ENCODE results near the gene CTDP1.

Gene CTDP1

GRCh38 chr18:79732721-79733025 lies 53.1 kb downstream of the CTDP1 start:
- Histone ChIP-seq H3K36me3 (ENCODE audit: insufficient read depth, low read length) (peaks cover 14% of the 10 kb centered on the region), H3K4me3 (no peak overlapping the region), H3K27ac (no peak overlapping the region), H3K9me3 (ENCODE audit: low read depth, low read length) (no peaks in the 10 kb centered on the region), H3K9ac (ENCODE audit: insufficient read length) (no peak overlapping the region)
- no peak for TF ChIP-seq EZH2 (IDR thresholded peaks at IDR 0.05)
- TF ChIP-seq POLR2AphosphoS5 (IDR thresholded peaks at IDR 0.05; ENCODE audit: borderline replicate concordance, low read depth, low read length), result no peak
- no peak for TF ChIP-seq FOXP2 (optimal IDR thresholded peaks at IDR 0.05; ENCODE audit: control extremely low read depth, extremely low read length, insufficient read depth)
- no peak for DNase-seq (ENCODE audit: low read depth, low spot score)

- no peak for TF ChIP-seq EZH2 (IDR thresholded peaks at IDR 0.05)
- H3K36me3 ChIP-seq (ENCODE audit: insufficient read depth, low read length), result peaks cover 14% of the 10 kb centered on the region
- no peaks in the 10 kb centered on the region for H3K9me3 ChIP-seq (ENCODE audit: low read depth, low read length)
- no peak for DNase-seq (ENCODE audit: low read depth, low spot score)
- no peak overlapping the region for H3K27ac ChIP-seq
- no peak overlapping the region for H3K4me3 ChIP-seq
- no peak overlapping the region for H3K9ac ChIP-seq (ENCODE audit: insufficient read length)
Observed at GRCh38 chr18:79733135-79733701, 53.6 kb downstream of the CTDP1 start.

GRCh38 chr18:79733986-79734770 lies 54.6 kb downstream of the CTDP1 start:
- TF ChIP-seq FOXP2 (optimal IDR thresholded peaks at IDR 0.05; ENCODE audit: control extremely low read depth, extremely low read length, insufficient read depth) (no peak), POLR2AphosphoS5 (IDR thresholded peaks at IDR 0.05; ENCODE audit: borderline replicate concordance, low read depth, low read length) (no peak), EZH2 (IDR thresholded peaks at IDR 0.05) (no peak)
- no peak for DNase-seq (ENCODE audit: low read depth, low spot score)
- peaks cover 12% of the 10 kb centered on the region for H3K36me3 ChIP-seq (ENCODE audit: insufficient read depth, low read length)
- no peak overlapping the region for H3K4me3 ChIP-seq
- H3K27ac ChIP-seq, result no peak overlapping the region
- no peaks in the 10 kb centered on the region for H3K9me3 ChIP-seq (ENCODE audit: low read depth, low read length)
- no peak overlapping the region for H3K9ac ChIP-seq (ENCODE audit: insufficient read length)

DNA sequence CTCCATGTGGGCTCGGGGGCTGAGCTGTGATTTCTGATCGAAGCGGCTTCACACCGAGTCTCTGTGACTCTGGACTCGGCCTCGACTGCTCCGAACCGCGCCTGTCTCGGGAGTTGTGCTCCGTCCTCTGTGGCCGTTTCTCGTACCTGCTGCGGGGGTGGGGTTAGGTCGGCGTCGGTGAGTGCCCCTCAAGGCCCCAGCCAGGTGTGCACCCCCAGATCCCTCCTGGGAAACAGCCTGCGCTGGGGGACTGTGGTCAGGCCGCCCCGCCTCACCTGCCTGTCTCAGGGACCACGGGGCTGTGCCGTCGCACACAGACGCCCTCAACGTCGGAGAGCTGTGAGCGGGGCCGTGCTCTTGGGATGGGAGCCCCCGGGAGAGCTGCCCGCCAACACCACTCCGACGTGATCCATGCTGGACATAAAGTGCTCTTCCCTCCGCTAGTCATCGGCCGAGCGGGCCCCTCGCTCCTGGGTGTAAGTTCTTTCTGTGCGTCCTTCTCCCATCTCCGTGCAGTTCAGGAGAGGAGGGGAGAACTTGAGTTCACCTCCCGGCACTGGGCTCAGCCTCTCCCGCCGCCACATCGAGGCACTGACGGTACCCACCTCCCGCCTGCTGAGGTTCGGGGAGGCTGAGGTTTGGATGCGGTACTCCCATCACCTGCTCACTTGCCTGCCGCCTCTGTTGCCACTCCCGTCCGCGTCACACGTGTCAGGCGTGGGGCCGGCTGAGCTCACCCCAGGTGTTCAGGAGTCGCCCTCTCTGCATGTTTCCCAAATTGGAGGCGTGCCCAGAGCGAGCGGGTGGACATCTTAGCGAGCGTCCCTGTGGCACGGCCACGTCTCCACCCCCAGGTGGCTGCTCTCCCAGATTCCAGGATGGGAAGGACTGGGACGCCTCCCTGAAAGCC lies 55.7 kb downstream of the CTDP1 start:
- Histone ChIP-seq H3K9ac (ENCODE audit: insufficient read length) (no peak overlapping the region), H3K27ac (no peak overlapping the region), H3K9me3 (ENCODE audit: low read depth, low read length) (no peaks in the 10 kb centered on the region), H3K4me3 (no peak overlapping the region), H3K36me3 (ENCODE audit: insufficient read depth, low read length) (peaks cover 12% of the 10 kb centered on the region)
- no peak for DNase-seq (ENCODE audit: low read depth, low spot score)
- TF ChIP-seq FOXP2 (optimal IDR thresholded peaks at IDR 0.05; ENCODE audit: control extremely low read depth, extremely low read length, insufficient read depth) (no peak), EZH2 (IDR thresholded peaks at IDR 0.05) (no peak), POLR2AphosphoS5 (IDR thresholded peaks at IDR 0.05; ENCODE audit: borderline replicate concordance, low read depth, low read length) (no peak)

DNA sequence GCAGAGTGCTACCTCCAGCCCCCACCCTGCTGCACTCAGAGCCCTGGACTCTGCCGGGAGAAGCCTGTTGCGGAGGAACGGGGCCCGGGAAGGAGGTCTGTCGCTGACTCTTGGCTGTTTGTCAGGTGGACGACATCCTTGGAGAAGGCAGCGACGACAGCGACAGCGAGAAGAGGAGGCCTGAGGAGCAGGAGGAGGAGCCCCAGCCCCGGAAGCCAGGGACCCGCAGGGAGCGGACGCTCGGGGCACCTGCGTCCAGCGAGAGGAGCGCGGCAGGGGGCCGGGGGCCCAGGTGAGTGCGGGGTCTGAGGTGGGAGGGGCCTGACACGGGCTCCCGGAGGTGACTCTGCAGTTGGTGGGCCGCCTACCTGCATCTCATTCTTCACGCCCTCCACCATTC lies 56.6 kb downstream of the CTDP1 start:
- no peaks in the 10 kb centered on the region for H3K9me3 ChIP-seq (ENCODE audit: low read depth, low read length)

DNA sequence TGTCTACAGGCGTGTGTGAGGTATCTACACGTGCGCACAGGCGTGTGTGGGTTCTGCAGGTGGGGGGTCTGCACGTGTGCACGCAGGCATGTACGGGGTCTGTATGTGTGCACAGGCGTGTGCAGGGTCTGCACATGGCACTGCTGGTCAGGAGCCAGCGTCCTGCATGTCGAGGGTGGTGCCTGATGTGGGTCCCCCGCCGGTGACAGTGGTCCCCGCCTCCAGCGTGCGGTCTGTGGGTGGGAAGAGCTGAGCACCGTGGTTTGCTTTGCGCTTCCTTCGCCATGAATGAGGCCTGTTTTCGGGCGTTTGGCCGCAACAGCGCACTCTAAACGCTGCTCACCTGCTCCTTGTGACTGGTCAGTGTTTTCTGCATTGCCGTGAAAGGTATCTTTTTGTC lies 57.2 kb downstream of the CTDP1 start:
- Histone ChIP-seq H3K9me3 (ENCODE audit: low read depth, low read length) (no peaks in the 10 kb centered on the region), H3K27ac (no peak overlapping the region), H3K36me3 (ENCODE audit: insufficient read depth, low read length) (peaks cover 3% of the 10 kb centered on the region), H3K9ac (ENCODE audit: insufficient read length) (no peak overlapping the region), H3K4me3 (no peak overlapping the region)
- no peak for TF ChIP-seq FOXP2 (optimal IDR thresholded peaks at IDR 0.05; ENCODE audit: control extremely low read depth, extremely low read length, insufficient read depth)
- no peak for TF ChIP-seq POLR2AphosphoS5 (IDR thresholded peaks at IDR 0.05; ENCODE audit: borderline replicate concordance, low read depth, low read length)
- TF ChIP-seq EZH2 (IDR thresholded peaks at IDR 0.05), result no peak
- DNase-seq (ENCODE audit: low read depth, low spot score), result no peak

More for the DNA sequence above, 56.6 kb downstream of the CTDP1 start:
- Histone ChIP-seq H3K27ac (no peak overlapping the region), H3K36me3 (ENCODE audit: insufficient read depth, low read length) (peaks cover 9% of the 10 kb centered on the region), H3K9ac (ENCODE audit: insufficient read length) (no peak overlapping the region), H3K4me3 (no peak overlapping the region)
- TF ChIP-seq POLR2AphosphoS5 (IDR thresholded peaks at IDR 0.05; ENCODE audit: borderline replicate concordance, low read depth, low read length), result no peak
- no peak for TF ChIP-seq FOXP2 (optimal IDR thresholded peaks at IDR 0.05; ENCODE audit: control extremely low read depth, extremely low read length, insufficient read depth)
- TF ChIP-seq EZH2 (IDR thresholded peaks at IDR 0.05), result no peak
- no peak for DNase-seq (ENCODE audit: low read depth, low spot score)

- no peak for DNase-seq (ENCODE audit: low read depth, low spot score)
- Histone ChIP-seq H3K9ac (ENCODE audit: insufficient read length) (no peak overlapping the region), H3K27ac (no peak overlapping the region), H3K4me3 (no peak overlapping the region), H3K36me3 (ENCODE audit: insufficient read depth, low read length) (no peaks in the 10 kb centered on the region), H3K9me3 (ENCODE audit: low read depth, low read length) (no peaks in the 10 kb centered on the region)
- TF ChIP-seq FOXP2 (optimal IDR thresholded peaks at IDR 0.05; ENCODE audit: control extremely low read depth, extremely low read length, insufficient read depth) (no peak), POLR2AphosphoS5 (IDR thresholded peaks at IDR 0.05; ENCODE audit: borderline replicate concordance, low read depth, low read length) (no peak), EZH2 (IDR thresholded peaks at IDR 0.05) (no peak)
Observed at GRCh38 chr18:79737426-79737825, 57.8 kb downstream of the CTDP1 start.

DNA sequence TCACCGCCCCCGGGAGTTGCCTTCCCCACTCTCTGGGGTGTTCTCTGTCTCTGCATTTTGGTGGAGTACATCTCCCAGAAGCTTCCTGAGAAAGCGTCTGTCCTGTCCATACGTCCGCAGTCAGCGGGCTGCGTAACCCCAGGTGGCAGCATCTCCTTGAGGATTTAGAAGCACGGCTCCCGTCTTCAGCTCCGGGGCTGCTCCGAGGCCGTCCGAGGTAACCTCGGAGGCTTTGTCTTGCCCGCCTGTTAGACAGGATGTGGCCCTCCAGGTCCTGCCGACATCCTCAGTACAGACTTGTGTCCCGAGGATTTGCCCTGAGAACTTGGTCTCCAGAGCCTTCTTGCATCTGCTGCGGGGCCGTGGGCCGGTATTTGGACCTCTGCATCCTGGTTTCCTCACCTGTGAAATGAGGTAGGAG lies 58.4 kb downstream of the CTDP1 start:
- no peak for DNase-seq (ENCODE audit: low read depth, low spot score)
- no peaks in the 10 kb centered on the region for H3K9me3 ChIP-seq (ENCODE audit: low read depth, low read length)
- TF ChIP-seq FOXP2 (optimal IDR thresholded peaks at IDR 0.05; ENCODE audit: control extremely low read depth, extremely low read length, insufficient read depth), result no peak
- no peak overlapping the region for H3K27ac ChIP-seq
- H3K4me3 ChIP-seq, result no peak overlapping the region
- H3K36me3 ChIP-seq (ENCODE audit: insufficient read depth, low read length), result no peaks in the 10 kb centered on the region
- H3K9ac ChIP-seq (ENCODE audit: insufficient read length), result no peak overlapping the region
